ENCODE measurements around the gene SHISA7. TPM values are rescaled to one million over a fixed set of nuclear protein-coding genes. Genes with fewer than 3 reads are reported as not detected.
"Not testable (repeated sequence)": the region's sequence is repeated elsewhere in the genome, so short reads cannot be mapped to it uniquely, and the experiment has no call there.

Gene SHISA7
- polyA plus RNA-seq, 4 donors = 0.10 to 0.14 (median 0.13) TPM

DNA sequence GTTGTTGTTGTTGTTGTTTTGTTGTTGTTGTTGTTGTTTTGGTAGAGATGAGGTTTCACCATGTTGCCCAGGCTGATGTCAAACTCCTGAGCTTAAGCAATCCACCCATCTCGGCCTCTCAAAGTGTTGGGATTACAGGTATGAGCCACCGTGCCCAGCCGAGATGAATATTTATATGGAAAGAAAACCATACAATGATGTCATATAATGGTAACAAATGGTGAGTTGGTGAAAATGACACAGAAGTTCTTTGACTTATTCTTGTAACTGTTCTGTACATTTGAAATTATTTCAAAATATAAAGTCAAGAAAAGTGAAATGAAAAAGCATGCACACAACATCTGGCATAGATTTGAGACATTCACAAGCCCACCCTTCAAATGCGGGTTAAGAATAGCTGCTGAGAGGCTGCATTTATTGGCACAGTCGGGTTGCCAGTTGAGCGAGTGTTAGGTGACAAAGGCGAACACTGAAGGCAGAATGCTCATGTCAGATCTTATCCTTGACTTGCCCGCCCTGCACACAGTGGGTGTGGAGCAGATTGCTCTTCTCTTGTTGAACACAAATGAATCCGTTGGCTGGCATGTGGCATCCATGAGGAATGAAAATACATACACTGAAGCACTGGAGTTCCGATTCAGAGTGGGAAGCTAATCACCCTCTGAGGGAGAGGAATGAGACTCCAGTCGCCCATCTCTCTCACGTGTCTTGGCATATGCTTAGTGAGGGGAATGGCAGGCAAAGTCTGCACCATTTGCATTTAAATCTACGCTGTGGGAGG lies 19.7 kb downstream of the SHISA7 start:
- no peak for DNase-seq (ENCODE audit: low read depth in 4 of 4, low spot score in 3 of 4)

DNA sequence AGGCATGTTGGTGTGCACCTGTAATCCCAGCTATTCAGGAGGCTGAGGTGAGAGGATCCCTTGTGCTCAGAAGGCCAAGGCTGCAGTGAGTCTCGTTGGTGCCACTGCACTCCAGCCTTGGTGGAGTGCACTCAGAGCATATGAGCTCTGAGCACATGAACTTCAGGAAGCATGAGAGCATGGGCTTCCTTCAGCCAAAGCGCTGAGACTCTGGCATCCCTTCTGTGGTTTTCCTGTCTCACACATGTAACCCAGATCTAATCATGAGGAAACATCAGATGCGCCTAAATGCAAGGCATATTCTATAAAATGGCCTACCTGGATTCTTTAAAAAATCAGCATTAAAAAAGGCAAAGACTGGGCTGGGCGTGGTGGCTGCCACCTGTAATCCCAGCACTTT lies 21.8 kb downstream of the SHISA7 start:
- not testable (repeated sequence) for DNase-seq (ENCODE audit: low read depth in 4 of 4, low spot score in 3 of 4)

DNA sequence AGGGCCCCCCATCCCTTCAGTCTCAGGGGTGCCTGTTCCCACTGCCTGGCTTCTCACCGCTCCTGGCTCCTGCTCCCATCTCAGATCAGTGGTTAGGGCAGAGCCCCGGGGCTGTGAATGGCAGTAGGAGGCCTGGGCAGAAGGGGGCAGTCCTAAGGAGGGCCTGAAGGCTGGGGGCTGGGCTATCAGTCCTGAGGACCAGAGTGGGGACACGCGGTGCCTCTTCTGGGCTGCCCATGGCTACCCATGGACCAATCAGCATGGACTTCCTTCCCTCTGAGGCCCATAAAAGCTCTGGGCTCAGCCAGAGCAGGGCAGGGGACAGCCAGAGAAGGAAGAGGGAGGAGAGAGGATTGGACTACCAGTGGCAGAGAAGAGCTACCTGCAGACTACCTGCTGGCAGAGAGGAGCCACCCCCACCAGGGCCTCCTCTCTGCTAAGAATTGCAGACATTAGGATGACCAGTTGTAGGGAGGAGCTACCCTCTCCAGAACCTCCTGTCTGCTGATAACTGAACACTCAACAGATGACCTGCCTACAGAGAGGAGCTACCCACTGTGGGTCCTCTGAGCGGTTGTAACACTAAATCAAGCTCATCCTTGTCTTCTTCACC lies 23.4 kb downstream of the SHISA7 start:
- no peak for DNase-seq (ENCODE audit: low read depth in 4 of 4, low spot score in 3 of 4)

DNA sequence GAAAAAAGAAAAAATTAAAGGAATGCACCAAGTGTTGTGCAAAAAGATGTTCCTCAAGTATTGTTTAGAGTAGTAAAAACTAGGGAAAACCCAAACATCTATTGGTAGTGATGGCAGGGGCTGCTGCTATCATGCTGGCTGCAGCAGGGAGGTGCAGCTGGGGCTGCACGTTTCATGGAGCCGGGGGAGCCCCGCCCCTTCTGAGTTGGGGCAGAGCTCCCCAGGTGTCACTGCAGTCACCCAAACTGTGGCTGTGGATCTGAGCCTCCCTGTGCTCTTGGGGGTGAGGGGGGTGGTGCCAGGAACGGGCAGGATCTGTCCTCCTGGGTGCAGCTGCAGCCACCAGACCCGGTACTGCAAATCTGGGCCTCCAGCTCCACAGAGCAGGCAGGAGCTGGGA lies 24.0 kb downstream of the SHISA7 start:
- no peak for DNase-seq (ENCODE audit: low read depth in 4 of 4, low spot score in 3 of 4)

DNA sequence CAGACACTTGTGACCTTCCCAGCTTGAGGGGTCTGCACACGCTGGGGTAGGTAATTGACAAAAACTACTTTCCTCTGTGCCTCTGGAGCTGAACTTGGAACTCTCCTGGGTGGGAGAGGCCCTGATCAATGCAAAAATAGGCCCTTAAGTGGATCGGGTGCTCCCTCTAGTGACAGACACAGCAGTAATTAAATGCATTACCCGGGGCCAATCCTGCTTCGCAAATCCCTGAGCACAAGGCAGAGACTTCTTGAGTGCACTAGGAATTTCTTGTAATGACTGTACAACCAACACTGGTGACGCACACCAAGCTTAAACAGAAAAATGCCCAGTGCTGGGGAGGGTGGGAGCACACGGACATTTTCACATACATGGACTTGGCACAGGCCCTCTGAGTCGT lies 24.9 kb downstream of the SHISA7 start:
- peak; percentile 59 to 68 (median 68) for DNase-seq (ENCODE audit: low read depth in 4 of 4, low spot score in 3 of 4)

DNA sequence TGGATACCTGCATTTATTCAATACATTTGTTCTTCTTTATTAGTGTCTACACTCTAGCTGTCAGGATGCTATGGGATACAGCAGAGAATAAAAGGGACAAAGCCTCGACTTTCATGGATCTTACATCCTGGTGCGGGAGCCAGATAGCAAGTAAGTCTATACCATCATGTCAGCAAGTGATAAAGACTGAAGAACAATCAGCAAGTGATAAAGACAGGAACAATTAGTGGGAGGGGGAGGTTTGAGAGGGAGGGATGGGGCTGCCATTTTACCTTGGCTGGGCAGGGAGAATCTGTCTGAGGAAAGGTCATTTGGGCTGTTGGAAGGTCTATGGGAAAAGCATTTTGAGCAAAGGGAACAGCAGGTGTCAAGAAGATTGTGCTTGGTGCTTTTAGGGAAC lies 32.9 kb downstream of the SHISA7 start:
- DNase-seq (ENCODE audit: low read depth in 4 of 4, low spot score in 3 of 4) = no peak

DNA sequence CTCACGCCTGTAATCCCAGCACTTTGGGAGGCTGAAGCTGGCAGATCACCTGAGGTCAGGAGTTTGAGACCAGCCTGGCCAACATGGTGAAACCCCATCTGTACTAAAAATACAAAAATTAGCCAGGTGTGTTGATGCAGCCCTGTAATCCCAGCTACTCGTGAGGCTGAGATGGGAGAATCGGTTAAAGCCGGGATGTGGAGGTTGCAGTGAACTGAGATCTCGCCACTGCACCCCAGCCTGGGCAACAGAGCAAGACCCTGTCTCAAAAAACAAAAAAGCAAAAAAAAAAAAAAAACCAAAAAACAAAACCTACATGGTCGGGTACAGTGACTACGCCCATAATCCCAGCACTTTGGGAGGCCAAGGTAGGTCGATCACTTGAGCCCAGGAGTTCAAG lies 33.9 kb downstream of the SHISA7 start:
- not testable (repeated sequence) for DNase-seq (ENCODE audit: low read depth in 4 of 4, low spot score in 3 of 4)

DNA sequence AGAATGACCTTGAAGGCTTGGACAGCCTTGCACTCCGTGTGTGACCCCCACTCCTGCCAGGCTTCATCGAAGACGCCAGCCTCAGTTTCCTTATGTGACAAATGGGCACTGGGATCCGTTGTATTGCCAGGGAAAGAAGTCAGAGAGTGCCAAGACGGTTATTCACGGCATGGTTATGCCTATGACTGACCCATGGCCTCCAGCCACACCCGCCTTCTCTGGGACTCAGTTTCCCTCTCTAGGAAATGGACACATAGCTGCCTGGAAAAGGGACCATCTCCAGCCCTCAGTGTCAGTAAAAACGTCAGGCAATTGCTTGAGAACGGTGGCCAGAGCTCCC lies 34.6 kb downstream of the SHISA7 start:
- DNase-seq (ENCODE audit: low read depth in 4 of 4, low spot score in 3 of 4) = no peak

DNA sequence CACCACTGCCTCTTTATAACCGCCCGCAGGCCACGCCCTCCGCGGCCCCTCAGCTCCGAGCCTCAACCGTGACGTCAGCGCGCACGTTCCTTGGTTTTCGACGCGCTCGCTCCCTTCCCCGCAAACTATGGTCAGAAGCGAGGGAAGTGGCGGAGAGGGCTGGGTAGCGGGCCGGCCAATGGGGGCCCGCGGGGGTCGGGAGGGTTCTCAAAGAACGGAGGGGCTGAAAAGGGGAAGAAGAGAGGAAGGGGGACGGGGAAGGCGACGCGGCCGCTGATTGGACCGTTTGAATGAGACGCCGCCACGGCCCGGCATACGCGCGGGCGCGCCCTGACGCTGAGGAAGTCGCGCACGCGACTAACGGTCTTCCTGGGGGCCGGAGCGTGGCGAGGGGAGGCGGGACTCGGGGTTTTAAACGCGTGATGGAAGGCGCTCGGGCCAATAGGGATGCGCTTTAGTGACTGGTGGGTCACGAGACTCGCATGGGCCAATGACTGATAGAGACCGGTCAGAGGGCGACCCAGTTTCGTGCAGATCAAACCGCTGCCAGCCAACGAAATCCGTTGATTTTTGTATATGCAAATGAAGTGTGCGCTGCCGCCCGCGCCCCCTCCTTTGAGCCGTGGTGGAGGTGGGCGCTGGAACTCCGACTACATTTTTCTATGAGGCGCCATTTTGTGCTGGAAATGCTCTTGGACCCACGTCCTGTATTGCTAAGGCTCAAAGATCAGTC lies 35.1 kb downstream of the SHISA7 start:
- DNase-seq (ENCODE audit: low read depth in 4 of 4, low spot score in 3 of 4) = peak; percentile 95 to 99 (median 98)

DNA sequence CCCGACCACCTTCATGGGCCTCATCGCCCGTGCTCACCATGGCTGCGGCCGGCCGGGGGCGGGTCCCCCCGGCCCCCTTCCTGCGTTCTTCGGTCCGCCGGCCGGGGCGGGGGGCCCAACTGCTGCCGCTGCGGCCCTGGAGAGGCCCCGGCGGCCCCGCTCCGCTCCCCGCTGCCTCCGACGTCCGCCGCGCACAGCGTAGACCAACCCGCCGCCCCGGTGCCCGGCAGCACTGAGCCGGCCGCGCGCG lies 35.6 kb downstream of the SHISA7 start, which contains the start of gene UBE2S:
Gene UBE2S, minus strand, starts transcription at position 239 of the 250 bp plus-strand sequence. Its CDS starts 199 bp downstream, at position 40.
- DNase-seq (ENCODE audit: low read depth in 4 of 4, low spot score in 3 of 4) = not testable (repeated sequence)

DNA sequence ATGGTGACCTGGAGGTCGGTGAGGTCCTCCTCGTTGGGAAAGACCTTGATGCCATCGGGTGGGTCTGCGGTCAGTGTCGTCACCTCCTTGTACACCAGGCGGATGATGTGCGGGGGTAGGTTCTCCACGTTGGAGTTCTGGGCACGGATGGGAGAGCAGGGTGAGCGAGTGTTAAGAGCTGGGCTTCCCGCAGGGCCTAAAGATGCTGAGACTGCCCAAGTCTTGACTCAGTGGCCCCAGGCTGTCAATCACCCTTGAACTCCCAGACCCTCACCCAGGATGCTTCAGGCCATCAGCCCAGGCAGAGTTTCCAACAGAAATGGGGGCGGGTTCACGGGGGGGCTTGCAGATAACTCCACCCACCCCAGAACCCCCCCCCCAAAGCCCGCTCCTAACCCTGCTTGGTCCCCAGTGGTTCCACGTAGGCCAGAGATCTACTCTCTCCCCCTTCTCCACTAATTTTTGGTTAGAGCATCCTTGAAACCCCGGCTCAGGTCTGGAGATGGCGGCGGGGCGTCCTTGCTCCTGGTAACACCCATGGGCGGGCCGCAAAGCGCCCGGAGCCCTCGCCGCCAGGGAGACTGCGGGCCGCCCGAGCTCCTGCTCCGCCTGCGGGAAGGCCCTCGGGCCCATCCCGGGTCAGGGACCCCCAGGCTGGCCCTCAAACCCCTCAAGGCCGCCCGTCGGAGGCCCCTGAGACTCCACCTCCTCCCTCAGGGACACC lies 36.1 kb downstream of the SHISA7 start:
- DNase-seq (ENCODE audit: low read depth in 4 of 4, low spot score in 3 of 4) = peak in 1 of 4 donors; percentile 23

DNA sequence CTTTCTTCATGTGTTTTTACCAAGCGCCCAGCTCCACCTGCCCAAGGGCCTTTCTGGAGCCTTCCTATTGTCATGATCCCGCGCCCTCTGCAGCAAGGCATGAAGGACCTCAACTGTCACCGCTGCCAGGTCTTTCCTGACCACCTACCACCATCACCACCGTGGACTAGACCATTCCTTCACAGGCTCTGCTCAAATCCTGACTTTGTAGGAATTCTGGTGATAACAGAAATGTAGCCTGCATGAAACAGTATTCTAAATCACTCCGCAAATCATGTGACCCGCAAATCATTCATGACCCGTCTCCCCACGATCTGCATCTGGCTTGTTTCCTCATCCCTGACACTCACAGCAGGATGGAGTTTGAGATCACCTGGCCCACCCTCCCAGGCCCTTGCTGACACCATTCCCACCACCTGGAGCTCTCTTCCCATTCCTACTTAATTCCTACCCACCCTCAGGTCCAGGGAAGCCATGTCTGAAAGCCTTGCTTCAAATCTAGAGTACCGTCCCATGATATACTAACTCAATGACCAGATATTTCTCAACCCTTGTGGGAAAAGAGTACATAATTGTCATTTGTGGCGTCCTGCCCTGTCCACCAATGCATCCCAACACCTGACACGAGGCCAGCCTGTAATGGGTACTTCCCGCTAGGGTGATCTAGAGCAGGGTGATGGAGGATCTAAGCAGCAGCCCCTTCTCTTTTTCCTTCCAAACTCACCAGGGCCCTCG lies 36.8 kb downstream of the SHISA7 start:
- no peak for DNase-seq (ENCODE audit: low read depth in 4 of 4, low spot score in 3 of 4)

DNA sequence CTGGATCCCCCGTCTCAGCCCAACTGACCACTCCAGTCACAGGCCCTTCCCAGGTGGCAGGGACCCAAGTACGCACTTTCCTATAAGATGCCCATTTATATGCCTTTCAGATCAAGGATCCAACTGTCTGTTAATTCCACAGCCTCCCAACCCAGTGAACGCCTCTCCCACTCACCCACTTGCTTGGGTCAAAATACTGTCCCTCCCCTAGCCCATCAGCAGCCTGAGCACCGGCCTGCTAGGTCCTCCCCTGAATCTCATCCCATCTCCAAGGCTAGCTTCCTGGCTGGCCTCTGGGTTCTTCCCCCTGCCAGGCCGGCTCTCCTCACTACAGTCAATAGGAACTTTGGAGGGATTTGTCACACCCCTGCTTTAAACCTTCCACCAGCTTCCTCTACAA lies 37.5 kb downstream of the SHISA7 start:
- no peak for DNase-seq (ENCODE audit: low read depth in 4 of 4, low spot score in 3 of 4)

DNA sequence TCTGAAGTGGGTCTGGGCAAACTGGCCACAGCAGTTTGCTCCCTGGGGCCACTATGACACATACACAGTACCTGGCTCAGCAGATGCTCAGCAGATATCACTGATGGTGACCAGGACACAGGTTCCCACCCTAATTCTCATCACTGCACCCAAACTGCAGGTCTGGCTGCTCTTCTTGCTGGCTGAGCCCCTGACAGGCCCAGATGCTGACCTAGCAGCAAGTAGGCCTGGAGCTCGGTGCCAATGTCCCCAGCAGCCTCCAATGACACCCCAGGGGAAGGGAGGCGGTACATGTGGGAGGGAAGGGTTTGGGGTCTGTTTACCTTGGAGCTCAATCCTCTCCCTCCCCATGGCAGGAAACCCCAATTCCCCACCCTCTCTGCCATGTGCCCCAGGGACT lies 40.6 kb downstream of the SHISA7 start:
- DNase-seq (ENCODE audit: low read depth in 4 of 4, low spot score in 3 of 4) = no peak

DNA sequence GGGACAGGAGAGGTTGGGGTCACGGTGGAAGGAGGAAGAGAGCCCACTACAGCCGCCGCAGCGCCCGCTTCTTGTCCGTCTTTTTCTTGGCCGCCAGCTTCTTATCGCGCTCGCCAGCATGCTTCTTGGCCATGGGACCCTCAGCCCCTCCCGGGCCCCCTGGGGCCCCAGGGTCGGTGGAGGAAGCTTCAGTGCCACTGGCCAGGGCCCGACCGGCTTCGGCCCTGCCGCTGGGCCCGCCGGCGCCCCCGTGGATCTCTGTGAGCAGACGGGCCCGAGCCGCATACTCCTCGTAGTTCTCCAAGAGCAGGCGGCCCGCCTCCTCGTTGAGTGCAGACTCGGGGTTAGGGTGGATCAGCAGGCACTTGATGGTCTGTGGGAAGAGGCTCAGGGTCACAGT lies 41.7 kb downstream of the SHISA7 start:
- DNase-seq (ENCODE audit: low read depth in 4 of 4, low spot score in 3 of 4) = not testable (repeated sequence)

DNA sequence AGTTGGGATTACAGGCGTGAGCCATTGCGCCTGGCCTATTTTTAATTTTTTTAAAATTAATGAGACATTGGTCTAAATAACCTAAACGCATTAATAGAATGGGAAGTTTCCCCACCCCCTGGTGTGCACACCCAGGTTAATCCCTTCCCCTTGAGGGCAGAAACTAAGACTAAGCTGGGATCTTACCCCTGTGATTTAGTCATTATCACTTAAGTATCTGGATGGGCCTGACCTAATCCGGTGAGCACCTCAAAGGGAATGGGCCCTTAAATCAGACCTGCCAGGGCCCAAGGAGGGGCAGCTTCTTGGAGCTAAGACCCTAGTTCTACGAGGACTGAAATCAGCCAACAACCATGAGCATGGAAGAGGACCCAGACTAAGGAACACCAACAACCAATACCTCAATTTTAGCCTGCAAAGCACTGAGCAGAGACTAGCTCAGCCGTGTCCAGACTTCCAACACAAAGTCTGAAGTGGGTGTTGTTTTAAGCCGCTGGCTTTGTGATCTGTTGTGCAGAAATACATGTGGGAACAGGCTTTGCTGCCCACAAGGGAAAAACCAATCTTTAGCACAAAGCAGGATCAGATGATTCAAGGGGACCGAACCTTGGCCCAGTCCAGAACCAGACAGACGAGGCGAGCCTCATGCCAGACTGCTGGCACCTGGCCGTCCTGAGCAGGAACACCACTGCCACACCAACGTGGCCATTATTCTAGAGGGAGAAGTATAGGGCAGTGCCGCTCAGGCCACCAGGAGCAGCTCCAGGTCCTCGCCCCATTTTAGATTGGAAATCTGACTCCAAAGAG lies 42.6 kb downstream of the SHISA7 start:
- DNase-seq (ENCODE audit: low read depth in 4 of 4, low spot score in 3 of 4) = no peak

DNA sequence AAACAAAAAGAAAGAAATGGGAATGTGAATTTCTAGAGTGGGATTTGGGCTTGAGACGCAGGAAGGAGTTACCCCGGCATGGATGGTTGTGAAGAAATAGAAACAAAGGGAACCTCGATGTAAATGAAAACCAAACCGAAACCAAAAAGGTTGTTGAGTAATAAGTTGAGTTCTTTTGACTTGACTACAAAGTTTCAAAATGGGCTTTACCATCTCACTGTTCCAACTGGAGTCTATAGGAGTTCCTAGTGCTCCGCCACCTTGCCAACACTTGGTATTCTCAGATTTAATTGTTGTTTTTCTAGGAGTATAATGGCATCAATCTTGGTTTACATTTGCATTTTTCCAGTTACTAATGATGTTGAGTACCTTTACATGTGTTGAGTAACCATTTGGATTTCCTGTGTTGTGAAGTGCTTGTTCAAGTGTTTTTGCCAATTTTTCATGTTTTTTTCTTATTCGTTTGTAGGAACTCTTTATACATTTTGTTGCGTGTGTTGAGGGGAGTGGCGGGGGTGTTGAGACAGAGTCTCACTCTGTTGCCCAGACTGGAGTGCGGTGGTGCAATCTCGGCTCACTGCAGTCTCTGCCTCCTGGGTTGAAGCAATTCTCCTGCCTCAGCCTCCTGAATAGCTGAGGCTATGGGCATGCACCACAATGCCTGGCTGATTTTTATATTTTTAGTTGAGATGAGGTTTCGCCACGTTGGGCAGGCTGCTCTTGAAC lies 44.7 kb downstream of the SHISA7 start:
- DNase-seq (ENCODE audit: low read depth in 4 of 4, low spot score in 3 of 4) = no peak

DNA sequence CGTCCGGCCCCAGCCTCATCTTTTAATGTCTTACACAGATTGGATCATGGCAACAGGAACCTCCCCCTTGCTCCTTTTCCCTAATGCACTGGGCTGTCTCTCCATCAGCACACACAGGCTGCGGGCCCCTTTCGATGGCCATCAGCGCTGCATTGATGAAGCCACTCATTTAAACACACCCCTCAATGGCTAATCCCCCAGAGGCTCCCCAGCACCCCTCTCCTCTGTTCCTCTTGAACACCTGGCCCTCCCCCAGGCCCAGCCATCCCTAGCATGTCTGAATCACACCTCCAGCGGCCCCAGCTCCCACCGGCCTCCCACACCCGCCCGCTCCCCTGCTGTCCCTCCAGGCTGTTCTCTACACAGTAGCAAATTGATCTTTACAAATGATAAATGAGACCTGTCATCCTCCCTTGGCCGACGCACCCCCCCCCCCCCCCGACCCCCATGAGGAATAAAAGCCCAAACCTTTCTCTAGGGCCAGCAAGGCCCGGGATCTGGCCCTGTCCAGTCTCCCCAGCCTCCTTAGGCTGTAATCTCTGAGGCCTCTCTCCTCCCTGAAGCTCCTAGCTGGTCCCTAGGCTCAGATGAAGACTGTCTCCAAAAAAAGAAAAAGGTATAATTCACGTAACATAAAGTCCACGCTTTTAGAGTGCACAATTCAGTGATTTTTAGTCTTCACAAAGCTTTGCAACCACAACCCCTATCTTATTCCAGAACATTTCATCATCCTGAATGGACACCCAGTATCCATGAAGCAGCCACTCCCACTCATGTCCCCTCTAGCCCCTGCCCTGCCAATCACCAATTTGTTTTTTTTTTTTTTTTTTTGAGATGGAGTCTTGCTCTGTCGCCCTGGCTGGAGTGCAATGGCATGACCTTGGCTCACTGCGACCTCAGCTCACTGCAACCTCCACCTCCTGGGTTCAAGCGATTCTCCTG lies 50.0 kb downstream of the SHISA7 start:
- DNase-seq (ENCODE audit: low read depth in 4 of 4, low spot score in 3 of 4) = no peak

Measured in right renal pelvis (tissue), 4 donors.